ENCODE results near the gene C22orf23. TPM values are rescaled to one million over a fixed set of nuclear protein-coding genes. Genes with fewer than 3 reads are reported as not detected.
A peak's percentile ranks its signal among the peaks of the same experiment; 100 is the strongest.

Gene C22orf23
- total RNA-seq, 6 experiments from 2014 or later = 0.43 to 0.73 (median 0.54) TPM

- no peaks in the 10 kb centered on the region; the same call in none of the 2 replicates for H3K27me3 Mint-ChIP-seq (ENCODE audit: insufficient read depth)
- no peak for TF ChIP-seq CTCF (IDR thresholded peaks at IDR 0.05)
- no peak overlapping the region for H3K4me3 Mint-ChIP-seq
- H3K9me3 Mint-ChIP-seq = no peaks in the 10 kb centered on the region
- H3K27ac Mint-ChIP-seq = peak overlapping the region; percentile 87
- peaks cover 27% of the 10 kb centered on the region for H3K4me1 Mint-ChIP-seq (ENCODE audit: low read depth)
- no peak for DNase-seq
- peaks cover 20% of the 10 kb centered on the region for H3K36me3 Mint-ChIP-seq (ENCODE audit: low read depth)
These were observed 20.4 kb downstream of the C22orf23 start for GRCh38 chr22:37932821-37933578.

GRCh38 chr22:37932401-37932800 is 21.0 kb downstream of the C22orf23 start:
- TF ChIP-seq CTCF (IDR thresholded peaks at IDR 0.05) = no peak
- H3K4me3 Mint-ChIP-seq = no peak overlapping the region
- peak overlapping the region; percentile 87; the same call in 1 of the 2 replicates for H3K27ac Mint-ChIP-seq
- H3K9me3 Mint-ChIP-seq = no peaks in the 10 kb centered on the region
- no peaks in the 10 kb centered on the region; the same call in none of the 2 replicates for H3K27me3 Mint-ChIP-seq (ENCODE audit: insufficient read depth)
- H3K36me3 Mint-ChIP-seq (ENCODE audit: low read depth) = peaks cover 14% of the 10 kb centered on the region
- no peak for DNase-seq
- peaks cover 27% of the 10 kb centered on the region for H3K4me1 Mint-ChIP-seq (ENCODE audit: low read depth)

- H3K4me3 Mint-ChIP-seq = no peak overlapping the region
- H3K9me3 Mint-ChIP-seq = no peaks in the 10 kb centered on the region
- no peak for DNase-seq
- no peaks in the 10 kb centered on the region; the same call in none of the 2 replicates for H3K27me3 Mint-ChIP-seq (ENCODE audit: insufficient read depth)
- H3K27ac Mint-ChIP-seq = no peak overlapping the region
- peaks cover 14% of the 10 kb centered on the region for H3K36me3 Mint-ChIP-seq (ENCODE audit: low read depth)
- peaks cover 27% of the 10 kb centered on the region for H3K4me1 Mint-ChIP-seq (ENCODE audit: low read depth)
- TF ChIP-seq CTCF (IDR thresholded peaks at IDR 0.05) = no peak
These were observed 21.5 kb downstream of the C22orf23 start for GRCh38 chr22:37931893-37932389.

- Mint-ChIP-seq H3K4me1 (ENCODE audit: low read depth) (peaks cover 27% of the 10 kb centered on the region), H3K27me3 (ENCODE audit: insufficient read depth) (no peaks in the 10 kb centered on the region; the same call in none of the 2 replicates), H3K27ac (peak overlapping the region; percentile 57), H3K4me3 (no peak overlapping the region), H3K9me3 (no peaks in the 10 kb centered on the region), H3K36me3 (ENCODE audit: low read depth) (peaks cover 14% of the 10 kb centered on the region)
- peak; percentile 50 for TF ChIP-seq CTCF (IDR thresholded peaks at IDR 0.05)
- no peak for DNase-seq
These were observed 22.4 kb downstream of the C22orf23 start for GRCh38 chr22:37930952-37931440.

- no peak overlapping the region for H3K4me3 Mint-ChIP-seq
- peaks cover 14% of the 10 kb centered on the region for H3K36me3 Mint-ChIP-seq (ENCODE audit: low read depth)
- H3K27ac Mint-ChIP-seq = peak overlapping the region; percentile 57
- H3K9me3 Mint-ChIP-seq = no peaks in the 10 kb centered on the region
- peak; percentile 14 for DNase-seq
- peak; percentile 76 for TF ChIP-seq CTCF (IDR thresholded peaks at IDR 0.05)
- H3K4me1 Mint-ChIP-seq (ENCODE audit: low read depth) = peaks cover 27% of the 10 kb centered on the region
- H3K27me3 Mint-ChIP-seq (ENCODE audit: insufficient read depth) = no peaks in the 10 kb centered on the region; the same call in none of the 2 replicates
These were observed 23.0 kb downstream of the C22orf23 start for GRCh38 chr22:37930270-37930951.
